ENCODE data around the gene PTPRM. TPM values are rescaled to one million over a fixed set of nuclear protein-coding genes. Genes with fewer than 3 reads are reported as not detected.

Gene PTPRM
- total RNA-seq, 1 donor, result 84.7 TPM

DNA sequence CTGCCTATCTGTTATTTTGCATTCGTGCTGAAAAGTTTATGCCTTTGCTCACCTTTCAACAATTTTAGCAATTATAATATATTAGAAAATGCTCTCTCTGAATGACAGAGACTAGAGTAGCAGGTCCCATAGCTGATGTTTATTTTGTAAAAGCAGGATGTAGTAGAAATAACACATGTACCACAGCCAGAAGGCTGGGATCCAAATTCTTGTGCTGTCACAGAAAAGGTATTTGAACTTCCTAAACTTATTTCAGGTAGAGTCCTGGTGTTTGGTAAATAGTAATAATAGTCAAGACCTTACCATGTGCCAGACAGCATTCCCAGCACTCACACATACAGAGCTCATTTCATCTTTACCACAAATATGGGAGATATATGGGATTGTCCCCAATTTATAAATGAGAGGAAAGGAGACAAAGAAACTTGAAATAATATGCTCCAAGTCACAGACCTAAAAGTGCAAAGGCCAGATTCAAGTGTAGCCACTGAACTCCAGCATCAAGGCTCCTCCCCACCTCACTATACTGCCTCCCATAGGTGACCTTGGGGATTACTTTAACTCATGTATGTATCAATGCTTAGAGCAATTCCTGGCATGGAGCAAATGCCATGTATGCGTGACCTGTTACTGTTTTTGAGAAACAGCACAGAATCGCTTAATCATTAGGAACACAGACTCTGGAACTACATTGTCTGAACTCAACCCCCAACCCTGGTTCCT, 757.4 kb downstream of the PTPRM start:
- Histone ChIP-seq H2AFZ (ENCODE audit: low read length) (no peak overlapping the region), H4K20me1 (ENCODE audit: insufficient read depth, low read length) (no peaks in the 10 kb centered on the region), H3K4me2 (ENCODE audit: insufficient read depth, low read length) (no peak overlapping the region), H3K4me3 (ENCODE audit: insufficient read depth, low read length) (no peak overlapping the region), H3K27me3 (ENCODE audit: insufficient read depth, low read length) (no peaks in the 10 kb centered on the region), H3K9me3 (ENCODE audit: low read depth, low read length) (no peaks in the 10 kb centered on the region), H3K27ac (ENCODE audit: low read depth, low read length) (no peak overlapping the region), H3K4me1 (ENCODE audit: insufficient read depth, low read length) (peaks cover 28% of the 10 kb centered on the region), H3K79me2 (ENCODE audit: insufficient read depth, low read length) (no peaks in the 10 kb centered on the region), H3K36me3 (ENCODE audit: insufficient read depth, low read length) (no peaks in the 10 kb centered on the region)
- DNase-seq (ENCODE audit: insufficient read length, low spot score, missing footprints), result no peak
- TF ChIP-seq, protein P1, sequence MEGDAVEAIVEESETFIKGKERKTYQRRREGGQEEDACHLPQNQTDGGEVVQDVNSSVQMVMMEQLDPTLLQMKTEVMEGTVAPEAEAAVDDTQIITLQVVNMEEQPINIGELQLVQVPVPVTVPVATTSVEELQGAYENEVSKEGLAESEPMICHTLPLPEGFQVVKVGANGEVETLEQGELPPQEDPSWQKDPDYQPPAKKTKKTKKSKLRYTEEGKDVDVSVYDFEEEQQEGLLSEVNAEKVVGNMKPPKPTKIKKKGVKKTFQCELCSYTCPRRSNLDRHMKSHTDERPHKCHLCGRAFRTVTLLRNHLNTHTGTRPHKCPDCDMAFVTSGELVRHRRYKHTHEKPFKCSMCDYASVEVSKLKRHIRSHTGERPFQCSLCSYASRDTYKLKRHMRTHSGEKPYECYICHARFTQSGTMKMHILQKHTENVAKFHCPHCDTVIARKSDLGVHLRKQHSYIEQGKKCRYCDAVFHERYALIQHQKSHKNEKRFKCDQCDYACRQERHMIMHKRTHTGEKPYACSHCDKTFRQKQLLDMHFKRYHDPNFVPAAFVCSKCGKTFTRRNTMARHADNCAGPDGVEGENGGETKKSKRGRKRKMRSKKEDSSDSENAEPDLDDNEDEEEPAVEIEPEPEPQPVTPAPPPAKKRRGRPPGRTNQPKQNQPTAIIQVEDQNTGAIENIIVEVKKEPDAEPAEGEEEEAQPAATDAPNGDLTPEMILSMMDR (IDR thresholded peaks at IDR 0.05; ENCODE audit: extremely low read depth, low read depth, low read length), result no peak

DNA sequence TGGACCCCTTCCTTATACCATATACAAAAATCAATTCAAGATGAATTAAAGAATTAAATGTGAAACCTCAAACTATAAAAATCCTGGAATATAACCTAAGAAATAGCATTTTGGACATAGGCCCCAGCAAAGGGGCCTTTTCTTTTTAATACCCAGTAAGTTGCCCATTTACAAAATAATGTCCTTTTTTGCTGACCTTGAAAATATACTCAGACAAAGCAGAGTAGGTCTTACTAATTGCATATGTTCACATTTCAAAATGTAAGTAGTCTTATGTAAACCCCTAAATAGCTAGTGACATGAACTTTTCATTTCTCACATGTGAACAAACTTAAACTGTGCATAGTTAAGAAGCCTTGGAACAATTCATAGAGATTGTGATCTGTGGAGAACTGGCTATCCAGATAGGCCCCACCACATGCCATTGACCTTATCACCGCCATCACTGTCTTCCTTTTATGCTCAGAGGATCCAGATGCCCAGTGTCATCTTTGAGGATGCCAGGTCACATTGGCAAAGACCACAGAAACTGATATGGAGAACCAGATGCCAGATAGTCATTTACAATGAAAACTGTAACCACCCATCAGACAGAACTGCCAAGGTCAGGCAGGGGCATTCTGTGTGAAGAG, 759.8 kb downstream of the PTPRM start:
- Histone ChIP-seq H3K79me2 (ENCODE audit: insufficient read depth, low read length) (no peaks in the 10 kb centered on the region), H3K9me3 (ENCODE audit: low read depth, low read length) (no peaks in the 10 kb centered on the region), H3K36me3 (ENCODE audit: insufficient read depth, low read length) (no peaks in the 10 kb centered on the region), H2AFZ (ENCODE audit: low read length) (no peak overlapping the region), H3K4me1 (ENCODE audit: insufficient read depth, low read length) (peaks cover 25% of the 10 kb centered on the region), H3K27ac (ENCODE audit: low read depth, low read length) (no peak overlapping the region), H3K4me3 (ENCODE audit: insufficient read depth, low read length) (no peak overlapping the region), H3K27me3 (ENCODE audit: insufficient read depth, low read length) (no peaks in the 10 kb centered on the region), H4K20me1 (ENCODE audit: insufficient read depth, low read length) (no peaks in the 10 kb centered on the region), H3K4me2 (ENCODE audit: insufficient read depth, low read length) (no peak overlapping the region)
- TF ChIP-seq, protein P1 (IDR thresholded peaks at IDR 0.05; ENCODE audit: extremely low read depth, low read depth, low read length), result no peak
- DNase-seq (ENCODE audit: insufficient read length, low spot score, missing footprints), result no peak

DNA sequence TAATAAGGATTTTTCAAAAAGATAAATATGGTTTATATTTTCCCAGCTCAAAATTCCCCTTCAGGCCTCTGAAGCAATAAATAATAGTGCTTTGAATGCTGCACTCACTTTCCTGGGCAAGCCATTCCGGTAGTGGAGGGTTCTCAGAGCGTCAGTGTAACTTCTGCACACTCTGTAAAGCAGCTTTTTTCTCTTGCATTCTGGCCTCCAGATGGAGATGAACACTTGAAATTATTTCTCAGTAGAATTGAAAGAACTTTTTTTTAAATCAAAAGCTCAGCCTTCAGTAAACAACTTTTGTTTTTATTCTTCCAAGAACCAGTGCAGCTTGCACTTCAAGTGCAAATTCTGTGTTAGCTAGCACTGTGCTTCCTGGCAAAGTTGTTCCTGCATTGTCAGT, 761.0 kb downstream of the PTPRM start:
- H3K79me2 ChIP-seq (ENCODE audit: insufficient read depth, low read length), result no peaks in the 10 kb centered on the region
- no peaks in the 10 kb centered on the region for H3K27me3 ChIP-seq (ENCODE audit: insufficient read depth, low read length)
- H3K4me1 ChIP-seq (ENCODE audit: insufficient read depth, low read length), result peaks cover 25% of the 10 kb centered on the region
- no peak overlapping the region for H3K27ac ChIP-seq (ENCODE audit: low read depth, low read length)
- no peaks in the 10 kb centered on the region for H4K20me1 ChIP-seq (ENCODE audit: insufficient read depth, low read length)
- no peak overlapping the region for H3K4me2 ChIP-seq (ENCODE audit: insufficient read depth, low read length)
- TF ChIP-seq, protein P1 (IDR thresholded peaks at IDR 0.05; ENCODE audit: extremely low read depth, low read depth, low read length), result no peak
- no peak for DNase-seq (ENCODE audit: insufficient read length, low spot score, missing footprints)
- H3K9me3 ChIP-seq (ENCODE audit: low read depth, low read length), result no peaks in the 10 kb centered on the region
- H3K4me3 ChIP-seq (ENCODE audit: insufficient read depth, low read length), result no peak overlapping the region
- H2AFZ ChIP-seq (ENCODE audit: low read length), result no peak overlapping the region
- no peaks in the 10 kb centered on the region for H3K36me3 ChIP-seq (ENCODE audit: insufficient read depth, low read length)

DNA sequence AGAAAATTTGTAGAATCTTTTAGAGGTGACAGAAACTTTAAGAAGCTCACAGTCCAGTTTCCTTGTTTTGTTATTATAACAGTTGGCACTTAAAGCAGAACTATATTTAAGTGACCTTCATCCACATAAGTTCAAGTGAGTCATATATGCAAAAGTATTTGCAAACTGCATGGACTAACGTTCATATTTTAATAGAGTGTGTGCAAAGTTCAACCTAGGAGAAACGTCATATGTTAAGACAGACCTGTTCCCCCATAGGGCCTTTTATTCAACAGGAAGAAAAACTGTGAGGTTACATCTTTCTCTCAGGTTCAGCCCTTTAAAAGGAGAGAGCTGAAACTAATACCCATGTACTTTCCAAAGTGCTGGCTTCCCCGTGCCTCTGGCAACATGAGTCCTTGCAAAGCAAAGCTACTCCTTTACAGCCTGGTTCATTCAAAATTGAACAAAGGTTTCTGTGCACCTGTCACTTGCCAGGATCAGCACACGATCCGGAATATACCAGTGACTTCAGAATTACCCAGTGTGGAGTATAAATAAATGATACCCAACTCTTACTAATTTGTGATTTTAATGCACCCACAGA, 762.2 kb downstream of the PTPRM start:
- Histone ChIP-seq H4K20me1 (ENCODE audit: insufficient read depth, low read length) (no peaks in the 10 kb centered on the region), H3K79me2 (ENCODE audit: insufficient read depth, low read length) (no peaks in the 10 kb centered on the region), H3K36me3 (ENCODE audit: insufficient read depth, low read length) (no peaks in the 10 kb centered on the region), H3K4me1 (ENCODE audit: insufficient read depth, low read length) (peaks cover 25% of the 10 kb centered on the region), H2AFZ (ENCODE audit: low read length) (no peak overlapping the region), H3K27ac (ENCODE audit: low read depth, low read length) (no peak overlapping the region), H3K4me2 (ENCODE audit: insufficient read depth, low read length) (peak overlapping the region; percentile 15), H3K9me3 (ENCODE audit: low read depth, low read length) (no peaks in the 10 kb centered on the region), H3K4me3 (ENCODE audit: insufficient read depth, low read length) (no peak overlapping the region), H3K27me3 (ENCODE audit: insufficient read depth, low read length) (no peaks in the 10 kb centered on the region)
- TF ChIP-seq, protein P1 (IDR thresholded peaks at IDR 0.05; ENCODE audit: extremely low read depth, low read depth, low read length), result no peak
- peak; percentile 90 for DNase-seq (ENCODE audit: insufficient read length, low spot score, missing footprints)

All from osteoblast (primary cell).